H1 (cell line): ENCODE measurements around the gene DAPK1. TPM values are rescaled to one million over a fixed set of nuclear protein-coding genes. Genes with fewer than 3 reads are reported as not detected.

Experiments used
- CTCF ChIA-PET: fragments of 300-600 bp; sonication (Branson Sonifier 250); formaldehyde crosslinking; loops from one replicate; lab custom pipeline; 2021; ENCODE audit not compliant: partially characterized antibody; lab: Charles Lee
- POLR2A ChIA-PET: fragments of 300-600 bp; sonication (Branson Sonifier 250); formaldehyde crosslinking; loops from one replicate; lab custom pipeline; 2021; ENCODE audit warnings: inconsistent platforms; ENCODE audit not compliant: partially characterized antibody; lab: Charles Lee
- DNase-seq, 2 experiments: peaks; one replicate each; pipeline versions ENCODE4 v3.0.0 to v3.0.0-alpha.2; 2010 to 2022; ENCODE audit warnings: low spot score in 2 of 2, low read depth in 1 of 2, mixed read lengths in 1 of 2
- FAIRE-seq: peaks from 2 replicates; lab custom pipeline; 2011; peaks lifted over from hg19 to GRCh38; lab: Jason Lieb, UNC
- H2AFZ ChIP-seq: 2 replicates; pipeline ENCODE4 v1.8.1; 2012; ENCODE audit warnings: low read length, inconsistent platforms
- H2AK5ac ChIP-seq: 2 replicates; pipeline ENCODE4 v1.6.1; 2013; ENCODE audit warnings: low read depth, low read length
- H2BK120ac ChIP-seq: replicated peaks from 2 replicates; pipeline ENCODE3; 2013; ENCODE audit warnings: low read depth, low read length, inconsistent platforms
- H2BK12ac ChIP-seq: 2 replicates; pipeline ENCODE4 v1.6.1; 2013; ENCODE audit warnings: low read depth, low read length
- H2BK15ac ChIP-seq: 2 replicates; pipeline ENCODE4 v1.6.1; 2013; ENCODE audit warnings: low read length
- H2BK20ac ChIP-seq: 2 replicates; pipeline ENCODE4 v1.6.1; 2013; ENCODE audit warnings: low read length
- H2BK5ac ChIP-seq: 2 replicates; pipeline ENCODE4 v1.6.1; 2013; ENCODE audit warnings: low read depth, low read length
- H3K14ac ChIP-seq: 2 replicates; pipeline ENCODE4 v1.6.1; 2013; ENCODE audit warnings: inconsistent platforms; ENCODE audit not compliant: insufficient read length
- H3K18ac ChIP-seq: 2 replicates; pipeline ENCODE4 v1.6.1; 2013; ENCODE audit warnings: low read length; ENCODE audit errors: extremely low read depth
- H3K23ac ChIP-seq: 2 replicates; pipeline ENCODE4 v1.6.1; 2013; ENCODE audit warnings: inconsistent platforms; ENCODE audit not compliant: insufficient read length
- H3K23me2 ChIP-seq: 2 replicates; pipeline ENCODE4 v1.6.1; 2013; ENCODE audit warnings: low read depth, low read length
- H3K27ac ChIP-seq: 2 replicates; pipeline ENCODE4 v1.6.1; 2011; ENCODE audit warnings: low read depth, low read length, inconsistent platforms
- H3K27me3 ChIP-seq, 4 experiments: replicated peaks in 1 of 4; 1 replicate in 1 of 4; 2 replicates in 3 of 4; pipeline versions ENCODE4 v1.6.1 to v1.8.1; 2011 to 2013; ENCODE audit warnings: low read length in 3 of 4, mild to moderate bottlenecking in 3 of 4, inconsistent platforms in 2 of 4, mixed read lengths in 2 of 4, moderate library complexity in 1 of 4; ENCODE audit not compliant: control insufficient read depth in 3 of 4, insufficient read depth in 3 of 4; ENCODE audit errors: extremely low read depth in 1 of 4
- H3K36me3 ChIP-seq, 4 experiments: 2 replicates each; pipeline versions ENCODE4 v1.6.1 to v1.8.1; 2011 to 2013; ENCODE audit warnings: mild to moderate bottlenecking in 4 of 4, low read length in 3 of 4, moderate library complexity in 2 of 4, control low read depth in 1 of 4, inconsistent platforms in 1 of 4; ENCODE audit not compliant: insufficient read depth in 4 of 4, control insufficient read depth in 2 of 4
- H3K4ac ChIP-seq: replicated peaks from 2 replicates; pipeline ENCODE3; 2013; ENCODE audit warnings: low read length, low read depth, mixed read lengths, inconsistent platforms; ENCODE audit not compliant: insufficient read length
- H3K4me1 ChIP-seq, 4 experiments: replicated peaks in 1 of 4; 1 replicate in 1 of 4; 2 replicates in 3 of 4; pipeline versions ENCODE4 v1.6.1 to v1.8.1; 2011 to 2013; ENCODE audit warnings: low read length in 3 of 4, inconsistent platforms in 2 of 4, mixed read lengths in 1 of 4; ENCODE audit not compliant: insufficient read depth in 4 of 4, control insufficient read depth in 3 of 4
- H3K4me2 ChIP-seq, 2 experiments: 2 replicates each; pipeline versions ENCODE4 v1.6.1 to v1.8.1; 2011 to 2013; ENCODE audit warnings: low read depth in 2 of 2, low read length in 2 of 2, control low read depth in 1 of 2, inconsistent platforms in 1 of 2, mild to moderate bottlenecking in 1 of 2; ENCODE audit not compliant: insufficient read depth in 1 of 2
- H3K4me3 ChIP-seq, 4 experiments: fragments of 200-600, 300-600 bp in 1 of 4; sonication (generic), shearing (Covaris generic), sonication (Bioruptor Twin) in 1 of 4; 2 replicates each; pipeline versions ENCODE4 v1.5.1 to v1.8.1; 2011 to 2016; ENCODE audit warnings: low read length in 4 of 4, low read depth in 3 of 4, control low read depth in 2 of 4, inconsistent platforms in 2 of 4, mild to moderate bottlenecking in 2 of 4, mixed read lengths in 1 of 4, moderate library complexity in 1 of 4; ENCODE audit not compliant: insufficient read depth in 2 of 4; ENCODE audit errors: extremely low read depth in 1 of 4
- H3K56ac ChIP-seq: replicated peaks from 2 replicates; pipeline ENCODE3; 2013; ENCODE audit warnings: low read depth, mild to moderate bottlenecking, mixed read lengths, low read length, inconsistent platforms; ENCODE audit not compliant: insufficient read length
- H3K79me1 ChIP-seq: 2 replicates; pipeline ENCODE4 v1.6.1; 2013; ENCODE audit warnings: low read depth, low read length, control low read depth
- H3K79me2 ChIP-seq, 2 experiments: 2 replicates each; pipeline versions ENCODE4 v1.6.1 to v1.8.1; 2012 to 2013; ENCODE audit warnings: low read length in 2 of 2, mild to moderate bottlenecking in 2 of 2, inconsistent platforms in 1 of 2; ENCODE audit not compliant: insufficient read depth in 2 of 2, control insufficient read depth in 1 of 2
- H3K9ac ChIP-seq, 4 experiments: replicated peaks in 1 of 4; 1 replicate in 1 of 4; 2 replicates in 3 of 4; pipeline versions ENCODE4 v1.6.1 to v1.8.1; 2011 to 2013; ENCODE audit warnings: low read depth in 3 of 4, low read length in 3 of 4, control low read depth in 2 of 4, mild to moderate bottlenecking in 2 of 4, moderate library complexity in 2 of 4, inconsistent platforms in 1 of 4; ENCODE audit errors: extremely low read depth in 1 of 4
- H3K9me3 ChIP-seq, 2 experiments: 2 replicates each; pipeline versions ENCODE4 v1.6.1 to v1.8.1; 2012 to 2013; ENCODE audit warnings: mild to moderate bottlenecking in 2 of 2, moderate library complexity in 2 of 2, control low read depth in 1 of 2, inconsistent platforms in 1 of 2, low read depth in 1 of 2, low read length in 1 of 2, mixed read lengths in 1 of 2; ENCODE audit not compliant: insufficient read depth in 2 of 2
- H4K20me1 ChIP-seq, 2 experiments: replicated peaks in 1 of 2; 2 replicates each; pipeline versions ENCODE3 to v1.8.1; 2011 to 2013; ENCODE audit warnings: inconsistent platforms in 2 of 2, low read length in 2 of 2, mild to moderate bottlenecking in 1 of 2; ENCODE audit not compliant: insufficient read depth in 2 of 2, control insufficient read depth in 1 of 2
- H4K5ac ChIP-seq: 2 replicates; pipeline ENCODE4 v1.6.1; 2013; ENCODE audit warnings: low read length, low read depth, mixed read lengths, inconsistent platforms; ENCODE audit not compliant: insufficient read length
- H4K8ac ChIP-seq: 2 replicates; pipeline ENCODE4 v1.8.0; 2013; ENCODE audit warnings: mild to moderate bottlenecking, moderate library complexity, low read length, inconsistent platforms; ENCODE audit not compliant: insufficient read depth; ENCODE audit errors: extremely low read depth
- H4K91ac ChIP-seq: replicated peaks from 2 replicates; pipeline ENCODE3; 2013; ENCODE audit warnings: low read length, mixed read lengths, inconsistent platforms; ENCODE audit not compliant: insufficient read length
- GTF2F1 ChIP-seq: IDR thresholded peaks from 2 replicates; pipeline ENCODE4 v1.6.1; 2012; ENCODE audit warnings: low read depth, low read length, improper control_type of control experiment, borderline replicate concordance
- SRF ChIP-seq: IDR thresholded peaks from 2 replicates; pipeline ENCODE4 v1.6.1; 2011; ENCODE audit warnings: mild to moderate bottlenecking, low read depth, low read length, moderate library complexity
- TEAD4 ChIP-seq: IDR thresholded peaks from 2 replicates; pipeline ENCODE4 v1.6.1; 2012; ENCODE audit warnings: low read depth, low read length, inconsistent platforms, mixed read lengths
- WGBS, 2 experiments: shearing (Covaris generic) in 1 of 2; methylation state at CpG; one replicate each; pipeline versions ENCODE4 v1.1.6 to v1.1.7; 2013 to 2015; ENCODE audit warnings: low lambda C conversion rate in 2 of 2, mixed read lengths in 2 of 2, inconsistent platforms in 1 of 2, low coverage in 1 of 2, missing lambda C conversion rate in 1 of 2; ENCODE audit not compliant: insufficient replicate concordance in 2 of 2, insufficient coverage in 1 of 2, insufficient read length in 1 of 2; ENCODE audit errors: extremely low coverage in 1 of 2, missing lambda C conversion rate in 1 of 2; 5-methylcytosine and 5-hydroxymethylcytosine counted together
- polyA plus RNA-seq, 7 experiments: library from polyadenylated mRNA; depleted of rRNA in 3 of 7; stranded (reverse) in 5 of 7; unstranded in 2 of 7; fragments of >200 nt in 5 of 7; fragments of 200-250 nt in 2 of 7; gene quantifications; 1 replicate in 5 of 7; 2 replicates in 1 of 7; 4 replicates in 1 of 7; pipeline versions ENCODE4 v1.2.1 to v1.2.3, GENCODE V29; 2011 to 2013; ENCODE audit warnings: missing spikeins in 2 of 7, mixed read lengths in 2 of 7
- total RNA-seq: library from RNA; stranded (reverse); fragmentation: NEBNext Ultra II Directional; extraction: Animal tissue kit (Norgen Biotek cat#: 25700); gene quantifications from 2 replicates; pipeline ENCODE4 v1.2.1, GENCODE V29; 2021

The DAPK1 gene
- total and polyA plus RNA-seq, 2 of the 8 experiments (the other 6 are each of a cell fraction or from before 2014, with no cell fraction given), result 62.4 to 131 TPM

DNA sequence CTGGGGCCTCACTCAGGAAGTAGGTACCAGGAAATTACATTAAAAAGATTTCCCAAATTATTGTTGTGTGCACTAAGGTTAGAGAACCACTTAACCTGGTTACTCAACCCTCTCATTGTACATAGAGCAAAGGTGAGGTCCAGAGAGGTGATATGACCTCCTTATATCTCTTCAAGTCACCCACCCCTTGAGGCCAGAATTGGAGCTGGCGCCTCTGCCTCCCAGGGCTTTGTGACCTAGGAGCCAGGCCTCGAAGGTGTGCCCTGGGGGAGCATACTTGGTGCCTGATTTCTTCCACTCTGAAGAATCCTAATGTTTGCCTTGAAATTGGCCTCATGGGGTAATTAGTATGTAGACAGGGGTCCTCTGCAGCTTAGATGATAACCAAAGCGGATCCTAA is 133.2 kb downstream of the DAPK1 start:
- Histone ChIP-seq H3K23me2 (no peaks in the 10 kb centered on the region), H3K27me3 (no peaks in the 10 kb centered on the region), H3K4me2 (no peak overlapping the region), H3K23ac (no peak overlapping the region), H3K79me1 (peaks cover 3% of the 10 kb centered on the region; the same call in 1 of the 2 replicates), H3K4me3 (no peak overlapping the region), H3K4ac (no peak overlapping the region), H3K14ac (no peak overlapping the region), H3K56ac (no peak overlapping the region), H4K20me1 (no peaks in the 10 kb centered on the region), H2AFZ (no peak overlapping the region), H3K9ac (no peak overlapping the region)
- POLR2A ChIA-PET, result interaction anchor here (0.9 kb wide), 1 partner anchor 293 kb away, joined by 3 read pairs; no protein-coding TSS in a partner anchor
- no peak for FAIRE-seq
- TF ChIP-seq SRF (no peak), GTF2F1 (no peak), TEAD4 (no peak)
- TF ChIP-seq, all 59 proteins: peak for 0
- Histone ChIP-seq H4K91ac (no peak overlapping the region), H4K8ac (no peak overlapping the region), H2BK120ac (no peak overlapping the region), H2BK20ac (no peak overlapping the region), H2AK5ac (no peak overlapping the region), H4K5ac (no peak overlapping the region), H2BK5ac (no peak overlapping the region), H2BK12ac (no peak overlapping the region), H2BK15ac (no peak overlapping the region), H3K4me1 (no peaks in the 10 kb centered on the region; a peak in 1 of 7 replicates), H3K36me3 (peaks cover 0 to 6% (median 0%) of the 10 kb centered on the region in 4 experiments; a peak in 3 of 8 replicates), H3K18ac (no peak overlapping the region), H3K27ac (no peak overlapping the region), H3K9me3 (no peaks in the 10 kb centered on the region; a peak in 1 of 4 replicates), H3K79me2 (peaks cover 0 to 8% of the 10 kb centered on the region in 2 experiments; a peak in 1 of 4 replicates)
- WGBS, 2 experiments, result 89% methylated on average over 3 of the region's 3 CpGs; no CpG with 5 or more reads in 1 of the 2 experiments
- DNase-seq, result no peak
- CTCF ChIA-PET, result interaction anchor here (1.2 to 2.2 kb wide), 4 partner anchors 8 to 36 kb away, joined by 3 to 7 read pairs (median 4); no protein-coding TSS in a partner anchor
